H1 (cell line): ENCODE measurements around the gene SRSF2. TPM values are rescaled to one million over a fixed set of nuclear protein-coding genes. Genes with fewer than 3 reads are reported as not detected.

Experiments used
- CBX8 ChIP-seq: fragments of 300-800, 300-1000 bp; sonication (generic); IDR thresholded peaks from 2 replicates; pipeline ENCODE4 v1.7.1; 2016; ENCODE audit warnings: low read depth, low read length, borderline replicate concordance
- CEBPB ChIP-seq: IDR thresholded peaks from 2 replicates; pipeline ENCODE4 v1.6.1; 2012; ENCODE audit warnings: low read depth, low read length
- CHD7 ChIP-seq: fragments of 300-600 bp; sonication (generic); IDR thresholded peaks from 2 replicates; pipeline ENCODE4 v1.7.1; 2012; ENCODE audit warnings: low read length, moderate library complexity, mild to moderate bottlenecking, inconsistent platforms; ENCODE audit not compliant: insufficient replicate concordance
- JUN ChIP-seq: IDR thresholded peaks from 2 replicates; pipeline ENCODE4 v1.6.1; 2011; ENCODE audit warnings: low read depth, mild to moderate bottlenecking, improper control_type of control experiment, low read length
- polyA plus RNA-seq, 7 experiments: library from polyadenylated mRNA; depleted of rRNA in 3 of 7; stranded (reverse) in 5 of 7; unstranded in 2 of 7; fragments of >200 nt in 5 of 7; fragments of 200-250 nt in 2 of 7; gene quantifications; 1 replicate in 5 of 7; 2 replicates in 1 of 7; 4 replicates in 1 of 7; pipeline versions ENCODE4 v1.2.1 to v1.2.3, GENCODE V29; 2011 to 2013; ENCODE audit warnings: missing spikeins in 2 of 7, mixed read lengths in 2 of 7
- total RNA-seq: library from RNA; stranded (reverse); fragmentation: NEBNext Ultra II Directional; extraction: Animal tissue kit (Norgen Biotek cat#: 25700); gene quantifications from 2 replicates; pipeline ENCODE4 v1.2.1, GENCODE V29; 2021
- TF ChIP-seq, protein P1 (sequence below): IDR thresholded peaks from 2 replicates; pipeline ENCODE4 v1.6.1; 2011; ENCODE audit warnings: low read length, improper control_type of control experiment

Gene SRSF2
- total and polyA plus RNA-seq, 2 of the 8 experiments (the other 6 are each of a cell fraction or from before 2014, with no cell fraction given), result 397 to 401 TPM

- TF ChIP-seq, protein P1, sequence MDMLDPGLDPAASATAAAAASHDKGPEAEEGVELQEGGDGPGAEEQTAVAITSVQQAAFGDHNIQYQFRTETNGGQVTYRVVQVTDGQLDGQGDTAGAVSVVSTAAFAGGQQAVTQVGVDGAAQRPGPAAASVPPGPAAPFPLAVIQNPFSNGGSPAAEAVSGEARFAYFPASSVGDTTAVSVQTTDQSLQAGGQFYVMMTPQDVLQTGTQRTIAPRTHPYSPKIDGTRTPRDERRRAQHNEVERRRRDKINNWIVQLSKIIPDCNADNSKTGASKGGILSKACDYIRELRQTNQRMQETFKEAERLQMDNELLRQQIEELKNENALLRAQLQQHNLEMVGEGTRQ, result no peak
- TF ChIP-seq CBX8 (no peak), CHD7 (no peak), CEBPB (no peak), JUN (no peak)
Measured at GRCh38 chr17:76784926-76785325, 47.8 kb upstream of the SRSF2 start (continued).
